ENCODE results near the gene PNPLA1. TPM values are rescaled to one million over a fixed set of nuclear protein-coding genes. Genes with fewer than 3 reads are reported as not detected.

The PNPLA1 gene
- total and polyA plus RNA-seq, 10 of the 15 experiments (the other 5 are each of a cell fraction or from before 2014, with no cell fraction given): 0.04 TPM; not detected in 9

GRCh38 chr6:36243562-36244212, 26.2 kb upstream of the PNPLA1 start (continued):
- TF ChIP-seq ZBTB33 (IDR thresholded peaks at IDR 0.05): no peak

GRCh38 chr6:36244641-36245280, 25.1 kb upstream of the PNPLA1 start:
- ChIA-PET CTCF (interaction anchor here (0.6 to 1.7 kb wide), 6 partner anchors 9 to 324 kb away, joined by 3 to 6 read pairs (median 4); partner anchors contain the start of genes MAPK14 and SRPK1), POLR2A (interaction anchor here (0.6 kb wide), 1 partner anchor 501 kb away, joined by 3 read pairs; no protein-coding TSS in a partner anchor), SMC1A (ENCODE audit: uncharacterized antibody, unreplicated experiment) (interaction anchor here (1.0 to 1.5 kb wide), 4 partner anchors 9 to 37 kb away, joined by 3 to 4 read pairs (median 4); no protein-coding TSS in a partner anchor), RAD21 (ENCODE audit: unreplicated experiment) (interaction anchor here (1.1 to 1.4 kb wide), 2 partner anchors 113 to 178 kb away, joined by 3 read pairs; no protein-coding TSS in a partner anchor)
- no peaks in the 10 kb centered on the region for H3K36me3 ChIP-seq (ENCODE audit: control insufficient read depth in 2 of 2, insufficient read depth in 2 of 2, low read length in 1 of 2)
- no peaks in the 10 kb centered on the region for H3K79me2 ChIP-seq (ENCODE audit: control insufficient read depth, insufficient read depth, low read length)
- H4K20me1 ChIP-seq (ENCODE audit: control insufficient read depth, insufficient read depth): no peaks in the 10 kb centered on the region
- no peak overlapping the region for H3K4me2 ChIP-seq (ENCODE audit: control insufficient read depth, insufficient read depth)
- no peak overlapping the region for H3K4me3 ChIP-seq
- no peak overlapping the region for H3K9ac ChIP-seq (ENCODE audit: control insufficient read depth, insufficient read depth, low read length)
- no peaks in the 10 kb centered on the region for H3K9me3 ChIP-seq (replicated peaks; ENCODE audit: control insufficient read depth, insufficient read depth, low read length)
- peaks cover 13% of the 10 kb centered on the region for H3K4me1 ChIP-seq (ENCODE audit: control insufficient read depth, insufficient read depth, low read length)
- in situ Hi-C loops (cut with MboI) (no loop called here), intact Hi-C loops (cut with micrococcal nuclease; ENCODE audit: unreplicated experiment) (no loop called here)
- FAIRE-seq: no peak
- no TSS peak for BruUV-seq (replicated peaks)
- no peak for DNase-seq (ENCODE audit: low read depth, low spot score)
- no peaks in the 10 kb centered on the region for H3K27me3 ChIP-seq (replicated peaks in 1 of 2; ENCODE audit: control insufficient read depth in 2 of 2, insufficient read depth in 2 of 2, low read length in 1 of 2)
- TF ChIP-seq PAX8 (IDR thresholded peaks at IDR 0.05) (no peak), NFYB (IDR thresholded peaks at IDR 0.05; ENCODE audit: insufficient read depth, low read depth, low read length) (0 out of 2 replicates have a peak, but pooled peaks have one; percentile 41), HSF1 (IDR thresholded peaks at IDR 0.05; ENCODE audit: low read depth, low read length) (no peak)
- H2AFZ ChIP-seq (ENCODE audit: control insufficient read depth, low read depth, low read length): no peak overlapping the region
- WGBS (ENCODE audit: insufficient coverage, insufficient replicate concordance, low lambda C conversion rate, missing lambda C conversion rate): 76% methylated on average over 8 of the region's 8 CpGs
- H3K27ac ChIP-seq (ENCODE audit: control insufficient read depth, insufficient read depth): no peak overlapping the region
- no peak for ATAC-seq
